ENCODE data around the gene TLE3. TPM values are rescaled to one million over a fixed set of nuclear protein-coding genes. Genes with fewer than 3 reads are reported as not detected.

Gene TLE3
- total RNA-seq, 1 donor from 2014 or later, result 45.4 TPM

- Histone ChIP-seq H3K9ac (ENCODE audit: low read length) (no peak overlapping the region), H3K27me3 (ENCODE audit: insufficient read depth, low read length) (peaks cover 14% of the 10 kb centered on the region), H4K20me1 (ENCODE audit: insufficient read depth, low read length) (no peaks in the 10 kb centered on the region), H3K9me3 (ENCODE audit: insufficient read depth, low read depth, low read length) (no peaks in the 10 kb centered on the region), H2AFZ (ENCODE audit: low read depth, low read length) (no peak overlapping the region), H3K36me3 (ENCODE audit: insufficient read depth, low read length) (no peaks in the 10 kb centered on the region), H3K4me3 (ENCODE audit: insufficient read depth, low read depth, low read length) (no peak overlapping the region), H3K4me2 (ENCODE audit: low read length) (no peak overlapping the region), H3K79me2 (ENCODE audit: insufficient read depth, low read length) (no peaks in the 10 kb centered on the region), H3K4me1 (ENCODE audit: insufficient read depth, low read length) (peaks cover 13% of the 10 kb centered on the region), H3K27ac (ENCODE audit: low read depth, low read length) (no peak overlapping the region)
- DNase-seq (ENCODE audit: low read depth) (no peak), FAIRE-seq (no peak)
- no peak for TF ChIP-seq CTCF (IDR thresholded peaks at IDR 0.05; ENCODE audit: insufficient read depth, low read depth, low read length)
- no peak for TF ChIP-seq EZH2 (IDR thresholded peaks at IDR 0.05; ENCODE audit: insufficient read depth, low read length)
- H3K36me3 Mint-ChIP-seq (ENCODE audit: low read depth, unreplicated experiment), result no peaks in the 10 kb centered on the region
- no peak overlapping the region for H3K27ac Mint-ChIP-seq (ENCODE audit: unreplicated experiment)
- no peaks in the 10 kb centered on the region for H3K9me3 Mint-ChIP-seq (ENCODE audit: unreplicated experiment)
- H3K27me3 Mint-ChIP-seq (ENCODE audit: low read depth, unreplicated experiment), result peaks cover 58% of the 10 kb centered on the region
- H3K4me3 Mint-ChIP-seq (ENCODE audit: unreplicated experiment), result no peak overlapping the region
- H3K4me1 Mint-ChIP-seq (ENCODE audit: low read depth, unreplicated experiment), result peaks cover 19% of the 10 kb centered on the region
Measured at GRCh38 chr15:70109531-70109930, 11.8 kb upstream of the TLE3 start.

GRCh38 chr15:70103880-70104626, 6.3 kb upstream of the TLE3 start:
- FAIRE-seq, result no peak
- Histone ChIP-seq H3K27ac (ENCODE audit: low read depth, low read length) (no peak overlapping the region), H3K36me3 (ENCODE audit: insufficient read depth, low read length) (no peaks in the 10 kb centered on the region), H3K9ac (ENCODE audit: low read length) (no peak overlapping the region), H3K27me3 (ENCODE audit: insufficient read depth, low read length) (peaks cover 18% of the 10 kb centered on the region), H3K4me2 (ENCODE audit: low read length) (no peak overlapping the region), H3K4me1 (ENCODE audit: insufficient read depth, low read length) (peaks cover 20% of the 10 kb centered on the region), H3K4me3 (ENCODE audit: insufficient read depth, low read depth, low read length) (no peak overlapping the region), H4K20me1 (ENCODE audit: insufficient read depth, low read length) (no peaks in the 10 kb centered on the region), H2AFZ (ENCODE audit: low read depth, low read length) (no peak overlapping the region), H3K79me2 (ENCODE audit: insufficient read depth, low read length) (no peaks in the 10 kb centered on the region), H3K9me3 (ENCODE audit: insufficient read depth, low read depth, low read length) (no peaks in the 10 kb centered on the region)
- DNase-seq (ENCODE audit: low read depth), result no peak
- Mint-ChIP-seq H3K9me3 (ENCODE audit: unreplicated experiment) (peaks cover 3% of the 10 kb centered on the region), H3K4me3 (ENCODE audit: unreplicated experiment) (no peak overlapping the region), H3K4me1 (ENCODE audit: low read depth, unreplicated experiment) (peaks cover 10% of the 10 kb centered on the region), H3K27ac (ENCODE audit: unreplicated experiment) (no peak overlapping the region), H3K27me3 (ENCODE audit: low read depth, unreplicated experiment) (peaks cover 61% of the 10 kb centered on the region), H3K36me3 (ENCODE audit: low read depth, unreplicated experiment) (peaks cover 2% of the 10 kb centered on the region)
- TF ChIP-seq EZH2 (IDR thresholded peaks at IDR 0.05; ENCODE audit: insufficient read depth, low read length) (no peak), CTCF (IDR thresholded peaks at IDR 0.05; ENCODE audit: insufficient read depth, low read depth, low read length) (no peak)

GRCh38 chr15:70102827-70103226, 5.1 kb upstream of the TLE3 start:
- no peak overlapping the region for H3K27ac Mint-ChIP-seq (ENCODE audit: unreplicated experiment)
- FAIRE-seq, result no peak

More at GRCh38 chr15:70102827-70103226, 5.1 kb upstream of the TLE3 start:
- no peak overlapping the region for H3K4me3 Mint-ChIP-seq (ENCODE audit: unreplicated experiment)
- Histone ChIP-seq H2AFZ (ENCODE audit: low read depth, low read length) (no peak overlapping the region), H3K4me2 (ENCODE audit: low read length) (no peak overlapping the region), H3K9me3 (ENCODE audit: insufficient read depth, low read depth, low read length) (no peaks in the 10 kb centered on the region), H3K79me2 (ENCODE audit: insufficient read depth, low read length) (no peaks in the 10 kb centered on the region), H3K36me3 (ENCODE audit: insufficient read depth, low read length) (no peaks in the 10 kb centered on the region), H3K9ac (ENCODE audit: low read length) (no peak overlapping the region), H3K27me3 (ENCODE audit: insufficient read depth, low read length) (peaks cover 18% of the 10 kb centered on the region), H3K4me1 (ENCODE audit: insufficient read depth, low read length) (peaks cover 27% of the 10 kb centered on the region), H3K27ac (ENCODE audit: low read depth, low read length) (no peak overlapping the region), H4K20me1 (ENCODE audit: insufficient read depth, low read length) (no peaks in the 10 kb centered on the region), H3K4me3 (ENCODE audit: insufficient read depth, low read depth, low read length) (no peak overlapping the region)
- H3K36me3 Mint-ChIP-seq (ENCODE audit: low read depth, unreplicated experiment), result peaks cover 2% of the 10 kb centered on the region
- peaks cover 13% of the 10 kb centered on the region for H3K4me1 Mint-ChIP-seq (ENCODE audit: low read depth, unreplicated experiment)
- H3K27me3 Mint-ChIP-seq (ENCODE audit: low read depth, unreplicated experiment), result peaks cover 56% of the 10 kb centered on the region
- DNase-seq (ENCODE audit: low read depth), result no peak
- TF ChIP-seq CTCF (IDR thresholded peaks at IDR 0.05; ENCODE audit: insufficient read depth, low read depth, low read length) (no peak), EZH2 (IDR thresholded peaks at IDR 0.05; ENCODE audit: insufficient read depth, low read length) (no peak)
- peaks cover 3% of the 10 kb centered on the region for H3K9me3 Mint-ChIP-seq (ENCODE audit: unreplicated experiment)

All from astrocyte (in vitro differentiated cells and primary cell).